Tibial nerve (tissue), 4 donors: ENCODE measurements around the gene SENP3.

ENCODE experiments used
- CTCF ChIP-seq, 5 experiments: fragments of 200-600 bp in 3 of 5; fragments of 450-650 bp in 2 of 5; sonication (generic) in 3 of 5; IDR thresholded peaks; one replicate each; pipeline ENCODE4 v1.5.1; 2016 to 2019; ENCODE audit warnings: antibody characterized with exemption in 5 of 5, mild to moderate bottlenecking in 3 of 5, moderate library complexity in 2 of 5
- EP300 ChIP-seq, 2 donors: sonication (generic); formaldehyde crosslinking; IDR thresholded peaks; one replicate each; pipeline ENCODE4 v1.6.1; 2017; ENCODE audit warnings: antibody characterized with exemption in 2 of 2, mild to moderate bottlenecking in 1 of 2
- POLR2A ChIP-seq, 2 donors: fragments of 450-650 bp; IDR thresholded peaks; one replicate each; pipeline ENCODE4 v1.6.1; 2017; ENCODE audit warnings: antibody characterized with exemption in 2 of 2, mild to moderate bottlenecking in 2 of 2, moderate library complexity in 2 of 2

GRCh38 chr17:7593296-7593695 lies 31.6 kb downstream of the SENP3 start:
- TF ChIP-seq POLR2A (IDR thresholded peaks at IDR 0.05) (no peak), CTCF (IDR thresholded peaks at IDR 0.05) (no peak), EP300 (IDR thresholded peaks at IDR 0.05) (no peak)
